GM19468 (cell line): Measurements from ENCODE around the gene ZNF423.

ENCODE experiments used
- ATAC-seq: cut with Tn5 transposase; IDR thresholded peaks from one replicate; pipeline ENCODE4 v1.9.1; 2021; ENCODE audit warnings: mild to moderate bottlenecking, moderate library complexity, moderate number of reproducible peaks; ENCODE audit not compliant: unreplicated experiment; ENCODE audit errors: extremely low read depth

The ZNF423 gene

GRCh38 chr16:49635591-49636581 lies 220.0 kb downstream of the ZNF423 start:
- ATAC-seq, result no peak

GRCh38 chr16:49635009-49635350 lies 220.9 kb downstream of the ZNF423 start:
- ATAC-seq, result no peak

GRCh38 chr16:49634235-49635008 lies 221.5 kb downstream of the ZNF423 start:
- no peak for ATAC-seq

- ATAC-seq, result no peak
These were observed 223.1 kb downstream of the ZNF423 start for GRCh38 chr16:49632795-49633184.

GRCh38 chr16:49632086-49632794 lies 223.7 kb downstream of the ZNF423 start:
- ATAC-seq, result no peak

- no peak for ATAC-seq
These were observed 224.5 kb downstream of the ZNF423 start for GRCh38 chr16:49631187-49632041.

- ATAC-seq, result no peak
These were observed 225.1 kb downstream of the ZNF423 start for GRCh38 chr16:49630783-49631182.

GRCh38 chr16:49629851-49630250 lies 226.1 kb downstream of the ZNF423 start:
- no peak for ATAC-seq

DNA sequence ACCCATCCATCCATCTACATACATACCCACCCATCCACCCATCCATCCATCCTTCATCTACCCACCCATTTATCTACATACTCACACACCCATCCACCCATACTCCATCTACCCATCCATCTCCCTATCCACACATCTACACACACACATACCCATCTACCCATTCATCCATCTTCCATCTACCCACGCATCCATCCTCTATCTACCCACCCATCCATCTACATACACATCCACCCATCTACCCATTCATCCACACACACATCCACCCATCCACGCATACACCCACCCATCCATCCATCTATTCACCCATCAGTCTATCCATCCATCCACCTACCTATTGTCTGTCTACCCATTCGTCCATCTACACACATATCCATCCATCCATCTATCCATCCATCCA lies 227.8 kb downstream of the ZNF423 start:
- no peak for ATAC-seq

DNA sequence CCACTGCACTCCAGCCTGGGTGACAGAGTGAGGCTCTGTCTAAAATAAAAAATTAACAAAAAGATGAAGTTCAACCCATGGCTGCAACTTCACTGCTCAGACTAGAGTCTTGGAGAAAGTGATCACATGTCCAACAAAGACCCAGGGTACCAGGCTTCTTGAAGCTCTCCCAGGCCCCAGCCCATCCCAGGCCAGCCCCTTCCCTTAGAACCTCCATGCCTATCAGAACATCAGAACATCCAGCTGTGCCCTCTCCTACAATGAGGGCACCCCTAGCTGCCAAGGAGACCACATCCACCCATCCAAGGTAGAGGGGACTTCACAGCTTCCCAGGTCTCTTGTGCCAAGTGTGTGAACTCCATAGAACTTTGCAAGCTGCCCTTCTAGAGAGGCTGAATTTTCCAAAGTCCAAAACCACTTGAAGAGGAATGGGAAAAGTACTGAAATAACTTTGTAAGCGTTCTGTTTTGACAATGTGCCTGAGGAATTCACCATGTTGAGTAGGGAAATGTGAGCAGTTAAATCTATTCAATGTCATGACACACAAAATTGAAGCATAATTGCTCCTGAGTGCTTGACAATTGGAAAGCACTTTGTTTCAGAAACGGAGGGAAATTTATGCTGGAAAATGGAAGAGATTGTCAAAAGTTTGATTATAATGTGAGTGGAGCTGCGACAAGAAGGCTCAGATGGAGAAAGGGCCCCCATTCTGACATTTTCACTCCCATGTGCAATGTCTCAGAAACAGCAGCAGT lies 230.4 kb downstream of the ZNF423 start:
- no peak for ATAC-seq

- ATAC-seq, result no peak
These were observed 232.2 kb downstream of the ZNF423 start for GRCh38 chr16:49623501-49624266.

GRCh38 chr16:49622421-49623402 lies 233.2 kb downstream of the ZNF423 start:
- no peak for ATAC-seq

GRCh38 chr16:49622084-49622390 lies 233.9 kb downstream of the ZNF423 start:
- ATAC-seq, result no peak

DNA sequence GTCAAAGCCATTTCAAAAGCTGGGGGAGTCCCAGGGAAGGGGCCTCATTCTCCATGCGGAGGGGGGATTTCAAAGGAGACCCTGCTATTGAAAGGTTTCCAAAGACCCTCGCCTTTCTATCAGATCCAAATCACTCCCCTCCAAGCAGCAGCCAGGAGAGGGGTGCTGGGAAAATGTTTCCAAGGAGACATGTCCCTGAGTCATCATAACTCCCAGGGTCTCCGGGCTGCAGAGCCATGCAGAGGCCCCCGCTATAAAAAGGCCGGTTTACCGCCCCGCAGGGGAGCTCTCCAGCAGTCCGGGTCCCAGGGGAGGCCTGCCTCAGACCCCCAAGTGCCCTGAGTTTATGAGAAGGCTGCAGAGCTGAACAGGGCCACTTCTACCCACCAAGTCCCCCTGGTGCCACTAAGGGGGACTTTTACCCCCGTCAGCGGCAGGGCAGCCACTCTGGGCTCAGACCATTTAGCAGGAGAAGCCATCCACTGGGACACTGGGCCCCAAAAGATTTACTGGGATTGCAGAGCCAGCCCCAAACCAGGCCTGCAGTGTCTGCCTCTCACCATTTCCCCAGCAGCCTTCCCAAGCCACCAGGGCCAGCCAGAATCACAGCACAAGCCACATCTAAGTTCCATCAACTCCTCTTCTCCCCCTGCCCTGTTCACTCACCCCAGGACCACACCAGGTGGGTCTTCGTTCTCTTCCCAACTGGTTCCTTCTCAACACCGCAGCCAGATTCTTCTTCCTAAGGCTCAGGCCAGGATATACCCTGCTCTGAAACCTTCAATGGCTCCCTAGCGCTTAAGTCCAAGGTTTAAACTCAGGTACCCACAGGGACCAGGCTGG lies 234.4 kb downstream of the ZNF423 start:
- no peak for ATAC-seq

GRCh38 chr16:49620869-49621240 lies 235.1 kb downstream of the ZNF423 start:
- ATAC-seq, result no peak

DNA sequence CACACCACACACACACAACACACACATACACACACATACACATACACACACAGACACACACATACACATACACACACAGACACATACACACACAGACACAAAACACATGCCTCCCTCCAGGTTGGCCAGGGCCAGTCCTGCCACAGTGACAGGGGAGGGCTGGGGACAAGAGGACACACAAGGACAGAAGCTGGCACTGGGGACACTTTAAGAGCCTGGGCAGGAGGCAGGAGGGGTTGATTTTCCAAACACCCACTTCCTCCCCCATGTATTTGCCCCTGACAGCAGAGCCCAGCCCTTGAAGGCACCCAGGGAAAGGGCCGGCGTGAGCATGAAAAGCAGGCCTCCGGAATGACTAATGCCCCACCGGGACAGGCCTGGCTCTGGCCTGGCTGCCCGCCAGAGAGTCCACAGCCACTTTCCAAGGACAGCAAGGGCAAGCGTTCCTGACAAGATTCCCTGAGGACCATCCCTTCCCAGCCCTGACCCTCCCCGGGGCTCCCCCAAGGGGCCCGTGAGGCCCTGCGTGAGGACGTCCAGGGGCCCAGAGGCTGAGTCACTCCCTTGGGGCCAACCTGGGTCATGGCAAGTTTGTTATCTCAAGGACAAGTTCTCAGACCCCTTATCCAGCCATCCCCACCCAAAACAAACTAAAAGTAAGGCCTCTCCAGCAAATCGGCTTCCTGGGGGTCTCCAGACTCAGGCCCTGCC lies 235.6 kb downstream of the ZNF423 start:
- no peak for ATAC-seq
